GM12878 (cell line): ENCODE measurements around the gene PPM1D. TPM values are rescaled to one million over a fixed set of nuclear protein-coding genes. Genes with fewer than 3 reads are reported as not detected.

Experiments
- ATAC-seq: fragments of 200-7000 bp; cut with Tn5 transposase; 3 replicates; pipeline ENCODE4 v1.9.1; 2020; ENCODE audit warnings: mild to moderate bottlenecking, moderate library complexity
- BruUV-seq: library from RNA; stranded (reverse); fragments of 400-500 nt; replicated peaks from 2 replicates; lab custom pipeline; 2021; lab: Mats Ljungman, UMichigan
- CTCF ChIA-PET: fragments of 300-600 bp; sonication (Branson Sonifier 250); formaldehyde crosslinking; extraction: SDS; loops from one replicate; lab custom pipeline; 2021; ENCODE audit warnings: inconsistent platforms; lab: Yijun Ruan, JAX
- POLR2A ChIA-PET: fragments of 350-600 bp; formaldehyde crosslinking; extraction: SDS; loops from one replicate; lab custom pipeline; 2021; ENCODE audit warnings: inconsistent platforms; lab: Charles Lee
- RAD21 ChIA-PET: fragments of 300-600 bp; sonication (Branson Sonifier 250); formaldehyde crosslinking; loops from one replicate; lab custom pipeline; 2023; ENCODE audit warnings: antibody characterized with exemption; ENCODE audit not compliant: unreplicated experiment; lab: Charles Lee
- SMC1A ChIA-PET: fragments of 300-600 bp; sonication (Branson Sonifier 250); formaldehyde crosslinking; loops from one replicate; lab custom pipeline; 2023; ENCODE audit not compliant: unreplicated experiment, uncharacterized antibody; lab: Charles Lee
- DNase-seq: peaks from one replicate; pipeline ENCODE4 v3.0.0-alpha.2; 2011; ENCODE audit warnings: low read depth, low spot score
- FAIRE-seq: peaks from 3 replicates; lab custom pipeline; 2011; peaks lifted over from hg19 to GRCh38; lab: Jason Lieb, UNC
- H2AFZ ChIP-seq: 2 replicates; pipeline ENCODE4 v1.6.0; 2011; ENCODE audit warnings: low read depth, low read length, control low read depth; ENCODE audit not compliant: control insufficient read depth
- H3K27ac ChIP-seq: 2 replicates; pipeline ENCODE4 v1.5.1; 2011; ENCODE audit warnings: control low read depth; ENCODE audit not compliant: control insufficient read depth, insufficient read depth
- H3K27me3 ChIP-seq, 2 experiments: replicated peaks in 1 of 2; 2 replicates each; pipeline versions ENCODE4 v1.6.0 to v1.6.1; 2011; ENCODE audit warnings: low read length in 1 of 2; ENCODE audit not compliant: control insufficient read depth in 2 of 2, insufficient read depth in 2 of 2
- H3K36me3 ChIP-seq, 2 experiments: 2 replicates each; pipeline ENCODE4 v1.5.1; 2011; ENCODE audit warnings: low read length in 1 of 2; ENCODE audit not compliant: control insufficient read depth in 2 of 2, insufficient read depth in 2 of 2
- H3K4me1 ChIP-seq: 2 replicates; pipeline ENCODE4 v1.6.1; 2011; ENCODE audit warnings: mild to moderate bottlenecking, low read length, moderate library complexity, mixed read lengths; ENCODE audit not compliant: control insufficient read depth, insufficient read depth
- H3K4me2 ChIP-seq: 2 replicates; pipeline ENCODE4 v1.6.0; 2011; ENCODE audit warnings: control low read depth; ENCODE audit not compliant: control insufficient read depth, insufficient read depth
- H3K4me3 ChIP-seq: fragments of 200-600 bp; sonication (generic); 2 replicates; pipeline ENCODE4 v1.5.1; 2016
- H3K79me2 ChIP-seq: 2 replicates; pipeline ENCODE4 v1.6.0; 2011; ENCODE audit warnings: low read length; ENCODE audit not compliant: control insufficient read depth, insufficient read depth
- H3K9ac ChIP-seq: 2 replicates; pipeline ENCODE4 v1.8.0; 2011; ENCODE audit warnings: low read length, control low read depth, mixed read lengths; ENCODE audit not compliant: control insufficient read depth, insufficient read depth
- H3K9me3 ChIP-seq: replicated peaks from 3 replicates; pipeline ENCODE4 v1.5.1; 2011; ENCODE audit warnings: mild to moderate bottlenecking, low read length; ENCODE audit not compliant: control insufficient read depth, insufficient read depth
- H4K20me1 ChIP-seq: 2 replicates; pipeline ENCODE4 v1.6.0; 2011; ENCODE audit not compliant: control insufficient read depth, insufficient read depth
- CREB1 ChIP-seq: IDR thresholded peaks from 2 replicates; pipeline ENCODE4 v1.6.1; 2012; ENCODE audit warnings: low read depth, mild to moderate bottlenecking, inconsistent platforms
- EP300 ChIP-seq, 2 experiments: fragments of 150-350 bp in 1 of 2; IDR thresholded peaks; 2 replicates each; pipeline ENCODE4 v1.6.1; 2011 to 2012; ENCODE audit warnings: low read depth in 2 of 2, low read length in 2 of 2, borderline replicate concordance in 1 of 2, improper control_type of control experiment in 1 of 2, inconsistent platforms in 1 of 2; ENCODE audit not compliant: control insufficient read depth in 1 of 2
- FOS ChIP-seq: IDR thresholded peaks from 3 replicates; pipeline ENCODE4 v1.6.1; 2011; ENCODE audit warnings: borderline replicate concordance; ENCODE audit not compliant: insufficient read length; ENCODE audit errors: extremely low read depth
- KLF5 ChIP-seq: fragments of 450-650 bp; IDR thresholded peaks from 2 replicates; pipeline ENCODE4 v1.6.1; 2014; ENCODE audit warnings: mild to moderate bottlenecking; ENCODE audit not compliant: partially characterized antibody
- MEF2A ChIP-seq: IDR thresholded peaks from 2 replicates; pipeline ENCODE4 v1.6.1; 2011; ENCODE audit warnings: low read depth, mild to moderate bottlenecking, low read length, moderate library complexity; ENCODE audit not compliant: insufficient read depth
- NFYA ChIP-seq: IDR thresholded peaks from 2 replicates; pipeline ENCODE4 v1.6.1; 2011; ENCODE audit warnings: low read depth, mild to moderate bottlenecking, low read length, improper control_type of control experiment, borderline replicate concordance
- WGBS: methylation state at CpG from one replicate; pipeline ENCODE4 v1.1.6; 2016; ENCODE audit warnings: low lambda C conversion rate; ENCODE audit not compliant: insufficient replicate concordance, insufficient coverage; ENCODE audit errors: missing lambda C conversion rate; 5-methylcytosine and 5-hydroxymethylcytosine counted together
- in situ Hi-C: fragments of 300-500 bp; cut with MboI; formaldehyde crosslinking; loops from 9 replicates; pipeline ENCODE4 v1.14.3; 2018; ENCODE audit warnings: mixed read lengths
- intact Hi-C: fragments of 100-400 bp; cut with micrococcal nuclease; formaldehyde crosslinking; loops from one replicate; pipeline ENCODE4 v1.14.2; 2022; ENCODE audit not compliant: unreplicated experiment
- polyA plus RNA-seq, 11 experiments: library from polyadenylated mRNA; depleted of rRNA in 4 of 11; unstranded in 6 of 11; stranded (reverse) in 5 of 11; fragments of >200 nt; fragmentation: Nextera tagmentation in 4 of 11; fragmentation: Illumina TruSeq in 1 of 11; extraction: Ambion mirVana in 4 of 11; extraction: Trizol in 1 of 11; gene quantifications; 1 replicate in 1 of 11; 2 replicates in 10 of 11; pipeline versions ENCODE4 v1.2.1 to v1.2.3, GENCODE V29; 2011 to 2016; ENCODE audit warnings: inconsistent platforms in 2 of 11, missing spikeins in 2 of 11, low read depth in 1 of 11
- small RNA-seq: library from RNA; depleted of rRNA; stranded (forward); fragments of <200 nt; gene quantifications from one replicate; pipeline ENCODE3, GENCODE V24; 2014
- total RNA-seq, 4 experiments: library from RNA; depleted of rRNA in 3 of 4; stranded (reverse); fragments of >200 nt in 3 of 4; fragmentation: Illumina TruSeq in 1 of 4; extraction: Trizol in 1 of 4; gene quantifications; 2 replicates each; pipeline versions ENCODE4 v1.2.1 to v1.2.3, GENCODE V29; 2013 to 2021
- TF ChIP-seq, protein P1 (sequence below): fragments of 450-650 bp; IDR thresholded peaks from 2 replicates; pipeline ENCODE4 v1.6.1; 2016; ENCODE audit warnings: mild to moderate bottlenecking

PPM1D gene
- total and polyA plus RNA-seq, 10 of the 15 experiments (the other 5 are each of a cell fraction or from before 2014, with no cell fraction given): 1.9 to 20.8 (median 10.7) TPM

DNA sequence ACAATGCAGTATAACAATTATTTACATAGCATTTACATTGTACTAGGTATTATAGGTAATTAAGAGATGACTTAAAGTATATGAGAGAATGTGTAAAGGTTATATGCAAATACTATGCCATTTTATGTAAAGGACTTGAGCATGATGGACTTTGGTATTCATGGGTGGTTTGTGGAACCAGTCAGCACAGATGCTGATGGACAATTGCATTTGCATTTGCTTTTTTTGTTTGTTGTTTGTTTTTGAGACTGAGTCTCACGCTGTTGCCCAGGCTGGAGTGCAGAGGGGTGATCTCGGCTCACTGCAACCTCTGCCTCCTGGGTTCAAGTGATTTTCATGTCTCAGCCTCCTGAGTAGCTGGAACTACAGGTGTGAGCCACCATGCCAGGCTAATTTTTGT, 113.6 kb downstream of the PPM1D start:
- in situ Hi-C loops (no loop called here), intact Hi-C loops (no loop called here)
- Histone ChIP-seq H3K27me3 (no peaks in the 10 kb centered on the region), H4K20me1 (no peaks in the 10 kb centered on the region), H2AFZ (no peak overlapping the region), H3K4me2 (no peak overlapping the region), H3K27ac (no peak overlapping the region), H3K9me3 (no peaks in the 10 kb centered on the region), H3K9ac (no peak overlapping the region), H3K79me2 (no peaks in the 10 kb centered on the region), H3K4me1 (no peaks in the 10 kb centered on the region), H3K36me3 (no peaks in the 10 kb centered on the region)
- DNase-seq (no peak), FAIRE-seq (no peak)
- WGBS: 86% methylated on average over 2 of the region's 2 CpGs
- ChIA-PET RAD21 (no interaction called here), SMC1A (no interaction called here), POLR2A (no interaction called here), CTCF (no interaction called here)
- no TSS peak for BruUV-seq
- TF ChIP-seq FOS (no peak), NFYA (no peak), KLF5 (no peak), MEF2A (no peak), EP300 (IDR thresholded peaks at IDR 0.05; ENCODE audit: borderline replicate concordance in 1 of 2, control insufficient read depth in 1 of 2, low read depth in 2 of 2, low read length in 2 of 2) (no peak), CREB1 (no peak)
- TF ChIP-seq, protein P1, sequence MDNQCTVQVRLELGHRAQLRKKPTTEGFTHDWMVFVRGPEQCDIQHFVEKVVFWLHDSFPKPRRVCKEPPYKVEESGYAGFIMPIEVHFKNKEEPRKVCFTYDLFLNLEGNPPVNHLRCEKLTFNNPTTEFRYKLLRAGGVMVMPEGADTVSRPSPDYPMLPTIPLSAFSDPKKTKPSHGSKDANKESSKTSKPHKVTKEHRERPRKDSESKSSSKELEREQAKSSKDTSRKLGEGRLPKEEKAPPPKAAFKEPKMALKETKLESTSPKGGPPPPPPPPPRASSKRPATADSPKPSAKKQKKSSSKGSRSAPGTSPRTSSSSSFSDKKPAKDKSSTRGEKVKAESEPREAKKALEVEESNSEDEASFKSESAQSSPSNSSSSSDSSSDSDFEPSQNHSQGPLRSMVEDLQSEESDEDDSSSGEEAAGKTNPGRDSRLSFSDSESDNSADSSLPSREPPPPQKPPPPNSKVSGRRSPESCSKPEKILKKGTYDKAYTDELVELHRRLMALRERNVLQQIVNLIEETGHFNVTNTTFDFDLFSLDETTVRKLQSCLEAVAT: no peak
- TF ChIP-seq, all 136 proteins: peak for 0
- ATAC-seq: no peak
- H3K4me3 ChIP-seq: no peak overlapping the region

Small RNA genes lying within 50 kb of the gene (small RNA-seq; reads per million reads assigned to genes)
- gene AC011921.2 (not detected), gene RN7SL606P (not detected), gene RNU6-623P (not detected)

Other genes starting within 250 kb of the PPM1D start
- gene USP32, start 208.1 kb upstream of the PPM1D start, total RNA-seq (2014; rRNA removed): 27.3 and 31.1 TPM in 2 replicates
- gene USP32, start 208.1 kb upstream of the PPM1D start, total RNA-seq (2014; rRNA removed; fragmentation: Illumina TruSeq; extraction: Trizol): 36.6 and 39.1 TPM in 2 replicates
- 35.0 and 36.8 TPM in 2 replicates for gene USP32, start 208.1 kb upstream of the PPM1D start, total RNA-seq (2021)
- gene USP32, start 208.1 kb upstream of the PPM1D start, polyA plus RNA-seq (2011; rRNA removed): 37.3 and 42.4 TPM in 2 replicates
- 30.8 and 40.4 TPM in 2 replicates for gene USP32, start 208.1 kb upstream of the PPM1D start, polyA plus RNA-seq (2014; fragmentation: Illumina TruSeq; extraction: Trizol)
- gene USP32, start 208.1 kb upstream of the PPM1D start, polyA plus RNA-seq (2014; fragmentation: Nextera tagmentation; extraction: Ambion mirVana): 1 to 10 TPM; 7.8 to 9.8 TPM
- 21.7 and 23.7 TPM in 2 replicates for gene USP32, start 208.1 kb upstream of the PPM1D start, polyA plus RNA-seq (2014; rRNA removed)
- gene USP32, start 208.1 kb upstream of the PPM1D start, polyA plus RNA-seq (2016; fragmentation: Nextera tagmentation; extraction: Ambion mirVana): 10 to 100 TPM; 10.7 to 10.9 TPM
- 0.65 TPM in 1 of 2 replicates, not detected in the other for gene CHCT1, start 177.7 kb upstream of the PPM1D start, total RNA-seq (2014; rRNA removed)
- not detected in 2 replicates for gene CHCT1, start 177.7 kb upstream of the PPM1D start, total RNA-seq (2014; rRNA removed; fragmentation: Illumina TruSeq; extraction: Trizol)
- gene CHCT1, start 177.7 kb upstream of the PPM1D start, total RNA-seq (2021): 0.23 TPM in 1 of 2 replicates, not detected in the other
- not detected in 2 replicates for gene CHCT1, start 177.7 kb upstream of the PPM1D start, polyA plus RNA-seq (2011; rRNA removed)
- gene CHCT1, start 177.7 kb upstream of the PPM1D start, polyA plus RNA-seq (2014; fragmentation: Illumina TruSeq; extraction: Trizol): not detected in 2 replicates
- gene CHCT1, start 177.7 kb upstream of the PPM1D start, polyA plus RNA-seq (2014; fragmentation: Nextera tagmentation; extraction: Ambion mirVana): not detected
- 0.35 TPM in 1 of 2 replicates, not detected in the other for gene CHCT1, start 177.7 kb upstream of the PPM1D start, polyA plus RNA-seq (2014; rRNA removed)
- gene CHCT1, start 177.7 kb upstream of the PPM1D start, polyA plus RNA-seq (2016; fragmentation: Nextera tagmentation; extraction: Ambion mirVana): not detected
- gene APPBP2, start 74.0 kb upstream of the PPM1D start, total RNA-seq (2014; rRNA removed): 12.1 and 16.2 TPM in 2 replicates
- 14.1 and 14.5 TPM in 2 replicates for gene APPBP2, start 74.0 kb upstream of the PPM1D start, total RNA-seq (2014; rRNA removed; fragmentation: Illumina TruSeq; extraction: Trizol)
- gene APPBP2, start 74.0 kb upstream of the PPM1D start, total RNA-seq (2021): 22.5 and 25.3 TPM in 2 replicates
- 21.2 and 30.9 TPM in 2 replicates for gene APPBP2, start 74.0 kb upstream of the PPM1D start, polyA plus RNA-seq (2011; rRNA removed)
- gene APPBP2, start 74.0 kb upstream of the PPM1D start, polyA plus RNA-seq (2014; fragmentation: Illumina TruSeq; extraction: Trizol): 11.4 and 14.1 TPM in 2 replicates
- gene APPBP2, start 74.0 kb upstream of the PPM1D start, polyA plus RNA-seq (2014; fragmentation: Nextera tagmentation; extraction: Ambion mirVana): 1 to 10 TPM; 4.3 to 5.7 TPM
- 7.3 and 8.4 TPM in 2 replicates for gene APPBP2, start 74.0 kb upstream of the PPM1D start, polyA plus RNA-seq (2014; rRNA removed)
- 10 to 100 TPM; 30.3 to 30.8 TPM for gene APPBP2, start 74.0 kb upstream of the PPM1D start, polyA plus RNA-seq (2016; fragmentation: Nextera tagmentation; extraction: Ambion mirVana)
- 5.5 and 9.8 TPM in 2 replicates for gene BCAS3, start 77.7 kb downstream of the PPM1D start, total RNA-seq (2014; rRNA removed)
- 7.9 and 9.4 TPM in 2 replicates for gene BCAS3, start 77.7 kb downstream of the PPM1D start, total RNA-seq (2014; rRNA removed; fragmentation: Illumina TruSeq; extraction: Trizol)
- 6.2 and 6.9 TPM in 2 replicates for gene BCAS3, start 77.7 kb downstream of the PPM1D start, total RNA-seq (2021)
- gene BCAS3, start 77.7 kb downstream of the PPM1D start, polyA plus RNA-seq (2011; rRNA removed): 7.2 and 11.0 TPM in 2 replicates
- 4.6 and 8.2 TPM in 2 replicates for gene BCAS3, start 77.7 kb downstream of the PPM1D start, polyA plus RNA-seq (2014; fragmentation: Illumina TruSeq; extraction: Trizol)
- 1 to 10 TPM; 2.1 to 3.5 TPM for gene BCAS3, start 77.7 kb downstream of the PPM1D start, polyA plus RNA-seq (2014; fragmentation: Nextera tagmentation; extraction: Ambion mirVana)
- 7.3 and 8.5 TPM in 2 replicates for gene BCAS3, start 77.7 kb downstream of the PPM1D start, polyA plus RNA-seq (2014; rRNA removed)
- gene BCAS3, start 77.7 kb downstream of the PPM1D start, polyA plus RNA-seq (2016; fragmentation: Nextera tagmentation; extraction: Ambion mirVana): 1 to 10 TPM; 6.4 to 8.5 TPM